Spleen (tissue), 11 donors: ENCODE results near the gene DNAJB2. TPM values are rescaled to one million over a fixed set of nuclear protein-coding genes. Genes with fewer than 3 reads are reported as not detected.
"Not testable (repeated sequence)": the region's sequence is repeated elsewhere in the genome, so short reads cannot be mapped to it uniquely, and the experiment has no call there.

ENCODE experiments used
- DNase-seq: peaks from one replicate; pipeline ENCODE4 v3.0.0-alpha.2; 2020
- H3K27ac ChIP-seq, 8 donors: fragments of 200-600 bp; sonication (generic) in 7 of 8; 1 replicate in 4 of 8; 2 replicates in 4 of 8; pipeline versions ENCODE4 v1.5.0 to v1.8.0; 2016 to 2021; ENCODE audit warnings: inconsistent platforms in 4 of 8, mild to moderate bottlenecking in 4 of 8, moderate library complexity in 1 of 8
- H3K27me3 ChIP-seq, 7 donors: fragments of 200-600 bp; sonication (generic) in 6 of 7; replicated peaks in 1 of 7; 1 replicate in 4 of 7; 2 replicates in 3 of 7; pipeline versions ENCODE4 v1.5.0 to v1.8.0; 2016 to 2021; ENCODE audit warnings: inconsistent platforms in 3 of 7, mild to moderate bottlenecking in 1 of 7
- H3K36me3 ChIP-seq, 6 donors: fragments of 200-600 bp; sonication (generic) in 5 of 6; 1 replicate in 4 of 6; 2 replicates in 2 of 6; pipeline versions ENCODE4 v1.5.0 to v1.8.0; 2016 to 2021; ENCODE audit warnings: inconsistent platforms in 2 of 6
- H3K4me1 ChIP-seq, 6 donors: fragments of 200-600 bp; sonication (generic) in 5 of 6; 1 replicate in 3 of 6; 2 replicates in 3 of 6; pipeline versions ENCODE4 v1.5.0 to v1.8.0; 2016 to 2021; ENCODE audit warnings: inconsistent platforms in 3 of 6
- H3K4me3 ChIP-seq, 8 donors: fragments of 200-600 bp; sonication (generic) in 7 of 8; 1 replicate in 4 of 8; 2 replicates in 4 of 8; pipeline versions ENCODE4 v1.5.0 to v1.8.0; 2016 to 2021; ENCODE audit warnings: inconsistent platforms in 4 of 8, mild to moderate bottlenecking in 4 of 8, moderate library complexity in 2 of 8
- H3K9me3 ChIP-seq, 8 donors: fragments of 200-600 bp; sonication (generic) in 7 of 8; 1 replicate in 4 of 8; 2 replicates in 4 of 8; pipeline versions ENCODE4 v1.5.0 to v1.8.0; 2016 to 2021; ENCODE audit warnings: inconsistent platforms in 4 of 8
- POLR2A ChIP-seq, 3 donors: fragments of 450-650 bp; IDR thresholded peaks; one replicate each; pipeline ENCODE4 v1.5.1; 2017; ENCODE audit warnings: antibody characterized with exemption in 3 of 3, mild to moderate bottlenecking in 1 of 3
- POLR2AphosphoS5 ChIP-seq, 3 donors: sonication (generic); formaldehyde crosslinking; IDR thresholded peaks; one replicate each; pipeline ENCODE4 v1.5.1; 2017; ENCODE audit warnings: antibody characterized with exemption in 3 of 3
- WGBS, 5 donors: extraction: QIAGEN DNeasy Blood & Tissue Kit in 3 of 5; methylation state at CpG; one replicate each; pipeline versions ENCODE4 v1.1.5 to v1.1.7; 2013 to 2018; 5-methylcytosine and 5-hydroxymethylcytosine counted together
- intact Hi-C: fragments of 100-400 bp; cut with DNase I; formaldehyde crosslinking; loops from one replicate; pipeline ENCODE4 v1.15.0; 2023; ENCODE audit warnings: low total_unique reads
- polyA plus RNA-seq, 3 donors: library from polyadenylated mRNA; stranded (reverse); fragments of 200-250 nt; gene quantifications; one replicate each; pipeline ENCODE4 v1.2.1, GENCODE V29; 2013
- total RNA-seq, 7 donors: library from RNA; depleted of rRNA in 3 of 7; stranded (reverse); fragments of >200 nt in 3 of 7; fragmentation: NEBNext Ultra II Directional in 4 of 7; extraction: Animal tissue kit (Norgen Biotek cat#: 25700) in 4 of 7; gene quantifications; one replicate each; pipeline versions ENCODE4 v1.1.0 to v1.2.1, GENCODE V29; 2016 to 2021
- TF ChIP-seq, protein P1 (sequence below), 11 experiments: fragments of 200-600 bp in 7 of 11; fragments of 450-650 bp in 4 of 11; sonication (generic) in 4 of 11; IDR thresholded peaks in 8 of 11; conservative IDR thresholded peaks in 3 of 11; 1 replicate in 7 of 11; 2 replicates in 4 of 11; pipeline versions ENCODE4 v1.4.0 to v1.8.0; 2016 to 2021; ENCODE audit warnings: antibody characterized with exemption in 11 of 11, inconsistent platforms in 4 of 11, mild to moderate bottlenecking in 1 of 11
- donor health status: healthy with polysubstance abuse.
- donor health status: DM: no; HTN: no; CAD: no; lungs with moderate emphysema.
- donor health status: DM: no; HTN: no; CAD: no.
- donor health status: Bipolar disorder and iron deficiency.
- donor health status: healthy.
- donor health status: DM: no; HTN: no; CAD: no.
- donor health status: DM: yes; HTN: yes; CAD: no.

The DNAJB2 gene
- total and polyA plus RNA-seq, 10 donors: 31.4 to 67.2 (median 53.6) TPM

DNA sequence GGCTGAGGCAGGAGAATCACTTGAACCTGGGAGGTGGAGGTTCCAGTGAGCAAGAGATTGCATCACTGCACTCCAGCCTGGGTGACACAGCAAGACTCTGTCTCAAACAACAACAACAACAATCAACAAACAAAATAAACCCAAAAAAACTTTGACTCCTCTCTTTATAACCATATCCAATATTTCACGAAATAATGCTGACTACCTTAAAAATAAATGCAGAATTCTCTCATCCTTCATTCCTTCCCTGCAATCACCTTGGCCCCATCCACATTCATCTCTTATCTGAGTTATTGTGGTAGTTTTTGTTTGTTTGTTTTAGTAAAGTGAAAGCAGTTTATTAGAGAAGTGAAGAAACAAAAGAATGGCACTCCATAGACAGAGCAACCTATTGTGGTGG is 26.9 kb downstream of the DNAJB2 start:
- WGBS, 5 donors: 78 to 89% (median 80%) methylated on average over 1 of the region's 1 CpG
- intact Hi-C loops: no loop called here
- H3K9me3 ChIP-seq: no peaks in the 10 kb centered on the region

DNA sequence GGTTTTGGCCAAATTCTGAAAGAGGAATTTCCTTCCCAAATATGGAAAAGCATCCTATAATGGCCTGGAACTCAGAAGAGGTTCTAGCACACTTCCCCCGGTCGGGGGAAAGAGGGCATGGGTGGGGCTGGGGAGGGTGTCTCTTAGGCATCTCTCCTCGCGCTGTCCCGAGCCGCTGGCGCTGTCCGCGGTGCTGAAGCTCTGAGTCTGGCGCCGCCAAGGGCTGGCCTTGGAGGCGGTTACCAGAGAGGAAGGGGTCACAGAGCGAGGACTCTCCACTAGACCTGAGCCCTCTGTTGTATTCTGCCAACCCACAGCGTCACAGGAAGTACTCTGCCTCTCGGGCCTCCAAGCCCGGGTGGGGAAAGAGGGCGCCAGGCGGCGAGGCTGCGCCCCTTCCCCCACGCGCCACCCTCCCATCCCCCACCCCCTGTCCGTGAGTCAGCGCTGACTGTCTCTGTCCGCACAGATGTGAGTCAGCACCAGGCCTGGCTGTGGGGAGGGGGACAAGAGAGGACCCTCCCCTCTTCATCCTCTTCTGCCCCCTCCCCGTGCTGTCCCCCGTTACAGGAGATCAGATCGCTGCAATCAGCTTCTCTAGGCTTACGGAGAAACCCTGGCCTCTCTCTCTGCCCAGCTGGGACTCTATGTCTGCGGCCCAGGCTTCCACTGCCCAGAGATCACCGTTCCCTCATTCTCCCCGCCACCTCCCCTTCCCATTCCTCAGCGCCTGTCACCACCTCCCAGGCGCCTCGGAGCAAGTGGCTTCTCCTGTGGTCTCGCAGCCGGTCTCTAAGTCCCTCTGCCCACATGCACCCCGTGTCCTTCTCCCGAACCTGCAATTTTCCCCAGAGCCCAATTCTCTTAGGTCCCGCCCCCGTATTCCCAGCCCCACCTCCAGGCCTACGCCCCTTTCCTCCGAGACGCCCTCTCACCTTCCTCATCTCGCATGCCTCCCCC is 29.3 kb downstream of the DNAJB2 start:
- TF ChIP-seq POLR2A (IDR thresholded peaks at IDR 0.05) (no peak), POLR2AphosphoS5 (IDR thresholded peaks at IDR 0.05) (no peak)
- TF ChIP-seq, protein P1, sequence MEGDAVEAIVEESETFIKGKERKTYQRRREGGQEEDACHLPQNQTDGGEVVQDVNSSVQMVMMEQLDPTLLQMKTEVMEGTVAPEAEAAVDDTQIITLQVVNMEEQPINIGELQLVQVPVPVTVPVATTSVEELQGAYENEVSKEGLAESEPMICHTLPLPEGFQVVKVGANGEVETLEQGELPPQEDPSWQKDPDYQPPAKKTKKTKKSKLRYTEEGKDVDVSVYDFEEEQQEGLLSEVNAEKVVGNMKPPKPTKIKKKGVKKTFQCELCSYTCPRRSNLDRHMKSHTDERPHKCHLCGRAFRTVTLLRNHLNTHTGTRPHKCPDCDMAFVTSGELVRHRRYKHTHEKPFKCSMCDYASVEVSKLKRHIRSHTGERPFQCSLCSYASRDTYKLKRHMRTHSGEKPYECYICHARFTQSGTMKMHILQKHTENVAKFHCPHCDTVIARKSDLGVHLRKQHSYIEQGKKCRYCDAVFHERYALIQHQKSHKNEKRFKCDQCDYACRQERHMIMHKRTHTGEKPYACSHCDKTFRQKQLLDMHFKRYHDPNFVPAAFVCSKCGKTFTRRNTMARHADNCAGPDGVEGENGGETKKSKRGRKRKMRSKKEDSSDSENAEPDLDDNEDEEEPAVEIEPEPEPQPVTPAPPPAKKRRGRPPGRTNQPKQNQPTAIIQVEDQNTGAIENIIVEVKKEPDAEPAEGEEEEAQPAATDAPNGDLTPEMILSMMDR (IDR thresholded peaks at IDR 0.05 in 8 of 11, conservative IDR thresholded peaks at IDR 0.05 in 3 of 11): no peak
- peaks cover 6 to 87% (median 37%) of the 10 kb centered on the region in 7 donors for H3K27me3 ChIP-seq
- peaks cover 0 to 14% (median 2%) of the 10 kb centered on the region in 6 donors for H3K4me1 ChIP-seq
- H3K27ac ChIP-seq: no peak overlapping the region
- intact Hi-C loops: no loop called here
- peak; percentile 84 for DNase-seq
- WGBS, 5 donors: 6 to 12% (median 8%) methylated on average over 41 to 45 of the region's 45 CpGs
- peak overlapping the region in 1 of 8 donors; percentile 12 for H3K4me3 ChIP-seq
- no peaks in the 10 kb centered on the region for H3K9me3 ChIP-seq
- no peaks in the 10 kb centered on the region for H3K36me3 ChIP-seq

More for the DNA sequence above, 26.9 kb downstream of the DNAJB2 start:
- Histone ChIP-seq H3K27me3 (peaks cover 6 to 91% (median 36%) of the 10 kb centered on the region in 7 donors), H3K27ac (no peak overlapping the region), H3K4me3 (no peak overlapping the region), H3K4me1 (peaks cover 0 to 14% (median 2%) of the 10 kb centered on the region in 6 donors), H3K36me3 (no peaks in the 10 kb centered on the region)
- TF ChIP-seq POLR2AphosphoS5 (IDR thresholded peaks at IDR 0.05) (no peak), POLR2A (IDR thresholded peaks at IDR 0.05) (no peak)
- TF ChIP-seq, protein P1 (IDR thresholded peaks at IDR 0.05 in 8 of 11, conservative IDR thresholded peaks at IDR 0.05 in 3 of 11): no peak
- DNase-seq: no peak

DNA sequence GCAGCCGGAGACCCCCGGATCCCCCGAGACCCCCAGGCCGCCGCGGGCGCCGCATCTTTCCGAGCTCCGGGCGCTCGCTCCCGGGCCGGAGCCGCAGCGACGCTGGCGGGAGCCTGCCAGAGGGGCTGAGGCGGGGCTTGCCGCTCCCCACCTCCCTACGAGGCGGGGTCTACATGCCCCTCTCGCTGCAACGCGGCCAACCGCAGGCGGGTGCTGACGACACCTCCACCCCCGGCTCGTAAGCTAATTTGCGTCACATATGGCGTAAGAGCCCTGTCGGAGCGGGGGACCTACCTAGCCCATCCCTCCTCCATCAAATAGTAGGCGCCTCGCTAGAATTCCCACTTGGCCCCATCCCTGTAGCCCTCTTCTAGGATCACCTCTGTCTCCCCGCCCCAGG is 30.1 kb downstream of the DNAJB2 start, which contains the start of gene PTPRN:
PTPRN (minus strand) TSS at position 124 of the 400 bp plus-strand sequence; CDS start at position 55, 69 bp downstream.
- no peaks in the 10 kb centered on the region for H3K36me3 ChIP-seq
- H3K4me1 ChIP-seq: peaks cover 0 to 14% (median 2%) of the 10 kb centered on the region in 6 donors
- TF ChIP-seq POLR2A (IDR thresholded peaks at IDR 0.05): no peak
- no peak for TF ChIP-seq POLR2AphosphoS5 (IDR thresholded peaks at IDR 0.05)
- TF ChIP-seq, protein P1 (IDR thresholded peaks at IDR 0.05 in 8 of 11, conservative IDR thresholded peaks at IDR 0.05 in 3 of 11): no peak
- H3K27me3 ChIP-seq: peaks cover 6 to 89% (median 34%) of the 10 kb centered on the region in 7 donors
- H3K4me3 ChIP-seq: peak within 1 kb of the TSS in 1 of 8 donors; percentile 12
- 4 to 19% (median 8%) methylated on average over 12 to 37 of the region's 37 CpGs for WGBS, 5 donors
- intact Hi-C loops: no loop called here
- no peak within 1 kb of the TSS for H3K27ac ChIP-seq
- H3K9me3 ChIP-seq: no peaks in the 10 kb centered on the region
- no peak for DNase-seq

DNA sequence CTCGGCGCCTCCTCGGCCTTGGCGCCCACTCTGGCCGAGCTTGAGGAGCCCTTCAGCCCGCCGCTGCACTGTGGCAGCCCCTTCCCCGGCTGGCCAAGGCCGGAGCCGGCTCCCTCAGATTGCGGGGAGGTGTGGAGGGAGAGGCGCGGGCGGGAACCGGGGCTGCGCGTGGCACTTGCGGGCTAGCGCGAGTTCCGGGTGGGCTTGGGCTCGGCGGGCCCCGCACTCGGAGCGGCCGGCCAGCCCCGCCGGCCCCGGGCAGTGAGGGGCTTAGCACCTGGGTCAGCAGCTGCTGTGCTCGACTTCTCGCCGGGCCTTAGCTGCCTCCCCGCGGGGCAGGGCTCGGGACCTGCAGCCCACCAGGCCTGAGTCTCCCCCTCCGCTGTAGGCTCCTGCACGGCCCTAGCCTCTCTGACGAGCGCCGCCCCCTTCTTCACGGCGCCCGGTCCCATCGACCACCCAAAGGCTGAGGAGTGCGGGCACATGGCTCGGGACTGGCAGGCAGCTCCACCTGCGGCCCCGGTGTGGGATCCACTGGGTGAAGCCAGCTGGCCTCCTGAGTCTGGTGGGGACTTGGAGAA is 33.6 kb downstream of the DNAJB2 start:
- H3K36me3 ChIP-seq, DNase-seq, H3K9me3 ChIP-seq, intact Hi-C loops, H3K27ac ChIP-seq, H3K4me3 ChIP-seq: not testable (repeated sequence)
- 82 to 93% (median 91%) methylated on average over 30 to 49 of the region's 49 CpGs for WGBS, 5 donors
- Histone ChIP-seq H3K27me3 (peaks cover 6 to 60% (median 28%) of the 10 kb centered on the region in 7 donors), H3K4me1 (peaks cover 0 to 14% (median 2%) of the 10 kb centered on the region in 6 donors)
